MM.1S (cell line): Measurements from ENCODE around the gene TTLL1.

ENCODE experiments used
- CTCF ChIP-seq: fragments of 300-600 bp; sonication (generic); IDR thresholded peaks from 2 replicates; pipeline ENCODE4 v1.5.1; 2016; ENCODE audit warnings: antibody characterized with exemption, low read length, mixed read lengths
- EZH2 ChIP-seq: fragments of 300-600 bp; sonication (generic); optimal IDR thresholded peaks from 2 replicates; pipeline ENCODE3; 2017; ENCODE audit warnings: low read depth, mild to moderate bottlenecking, antibody characterized with exemption, low read length, mixed read lengths
- EZH2phosphoT487 ChIP-seq: fragments of 300-600 bp; sonication (generic); IDR thresholded peaks from 2 replicates; pipeline ENCODE4 v1.6.1; 2018; ENCODE audit warnings: antibody characterized with exemption, low read length

GRCh38 chr22:43011079-43011478, 78.1 kb downstream of the TTLL1 start:
- TF ChIP-seq CTCF (no peak), EZH2 (no peak), EZH2phosphoT487 (no peak)
